GM21526 (cell line): ENCODE measurements around the gene COL5A1.
"Not testable (repeated sequence)": the region's sequence is repeated elsewhere in the genome, so short reads cannot be mapped to it uniquely, and the experiment has no call there.

Source experiments
- ATAC-seq: cut with Tn5 transposase; IDR thresholded peaks from one replicate; pipeline ENCODE4 v1.9.1; 2021; ENCODE audit warnings: moderate library complexity; ENCODE audit not compliant: unreplicated experiment, low FRiP score

Gene COL5A1

GRCh38 chr9:134670851-134671281 is 29.3 kb downstream of the COL5A1 start:
- no peak for ATAC-seq

- ATAC-seq = no peak
These were observed 29.9 kb downstream of the COL5A1 start for GRCh38 chr9:134671341-134672113.

GRCh38 chr9:134676361-134676760 is 34.8 kb downstream of the COL5A1 start:
- no peak for ATAC-seq

GRCh38 chr9:134676886-134677285 is 35.3 kb downstream of the COL5A1 start:
- ATAC-seq = no peak

GRCh38 chr9:134677743-134678142 is 36.1 kb downstream of the COL5A1 start:
- no peak for ATAC-seq

- ATAC-seq = no peak
These were observed 36.6 kb downstream of the COL5A1 start for GRCh38 chr9:134678206-134678605.

GRCh38 chr9:134678666-134679443 is 37.3 kb downstream of the COL5A1 start:
- ATAC-seq = no peak

GRCh38 chr9:134679616-134680392 is 38.2 kb downstream of the COL5A1 start:
- ATAC-seq = no peak

- ATAC-seq = no peak
These were observed 38.9 kb downstream of the COL5A1 start for GRCh38 chr9:134680393-134681060.

GRCh38 chr9:134681061-134681661 is 39.6 kb downstream of the COL5A1 start:
- no peak for ATAC-seq

GRCh38 chr9:134682026-134682425 is 40.4 kb downstream of the COL5A1 start:
- ATAC-seq = no peak

- no peak for ATAC-seq
These were observed 41.2 kb downstream of the COL5A1 start for GRCh38 chr9:134682651-134683364.

- no peak for ATAC-seq
These were observed 42.2 kb downstream of the COL5A1 start for GRCh38 chr9:134683714-134684374.

- no peak for ATAC-seq
These were observed 42.7 kb downstream of the COL5A1 start for GRCh38 chr9:134684375-134684723.

GRCh38 chr9:134684941-134685340 is 43.3 kb downstream of the COL5A1 start:
- ATAC-seq = not testable (repeated sequence)

GRCh38 chr9:134685784-134686183 is 44.2 kb downstream of the COL5A1 start:
- ATAC-seq = no peak

- no peak for ATAC-seq
These were observed 45.3 kb downstream of the COL5A1 start for GRCh38 chr9:134686896-134687295.

GRCh38 chr9:134687556-134687955 is 46.0 kb downstream of the COL5A1 start:
- no peak for ATAC-seq

- no peak for ATAC-seq
These were observed 46.6 kb downstream of the COL5A1 start for GRCh38 chr9:134688231-134688630.
